Uterine smooth muscle cell (primary cell): ENCODE data around the gene PEG3. TPM values are rescaled to one million over a fixed set of nuclear protein-coding genes. Genes with fewer than 3 reads are reported as not detected.

ENCODE experiments used
- total RNA-seq: library from RNA; depleted of rRNA; stranded (reverse); fragments of >200 nt; gene quantifications from 2 replicates; pipeline ENCODE4 v1.2.3, GENCODE V29; 2014

The PEG3 gene
- total RNA-seq, result 1.9 and 3.9 TPM in 2 replicates

DNA sequence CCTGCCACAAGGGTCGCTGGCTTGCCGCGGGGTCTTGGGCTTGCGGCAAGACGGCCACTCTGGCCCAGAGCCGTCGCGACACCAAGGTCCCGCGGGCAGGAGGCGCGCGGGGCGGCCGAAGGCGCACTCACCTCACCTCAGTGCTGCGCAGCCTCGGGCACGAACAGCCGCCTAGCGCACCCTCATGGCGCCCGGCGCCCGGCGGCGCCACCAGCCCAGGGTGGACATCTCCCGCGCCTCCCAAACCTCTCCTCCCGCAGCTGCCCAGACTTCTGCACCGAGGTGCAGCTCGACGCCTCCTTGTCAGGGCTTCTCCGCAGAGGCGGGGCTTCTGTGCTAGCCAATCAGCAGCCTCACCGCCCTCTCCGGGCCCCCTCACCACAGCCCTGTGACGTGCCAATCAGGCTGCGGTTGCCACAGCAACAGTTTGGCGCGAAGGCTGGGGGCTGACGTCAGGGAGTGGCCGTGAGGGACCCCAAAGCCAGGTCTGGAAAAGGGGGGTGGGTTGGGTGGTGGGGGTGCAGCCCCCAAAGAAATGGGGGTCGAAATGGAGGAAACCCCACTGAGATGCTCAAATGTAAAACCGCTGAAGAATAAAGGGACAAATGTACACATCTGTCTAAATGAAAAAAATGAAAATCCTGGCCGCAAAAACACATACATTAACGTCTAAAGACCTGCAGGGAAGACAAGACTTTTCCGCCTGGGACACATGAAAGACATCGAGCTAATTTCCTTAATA lies at the start of gene PEG3, which contains the start of gene ZIM2:
PEG3 (minus strand) TSS at position 276 of the 742 bp plus-strand sequence. CDS start 16,071 bp downstream, outside the sequence.
ZIM2 (minus strand) TSS at position 276 of the 742 bp plus-strand sequence. CDS start 16,449 bp downstream, outside the sequence.

Other genes starting within 250 kb of the PEG3 start
- 7.4 and 8.7 TPM in 2 replicates for gene ZNF71, start 245.4 kb downstream of the PEG3 start, total RNA-seq
- 0.25 TPM in 1 of 2 replicates, not detected in the other for gene SMIM17, start 197.6 kb downstream of the PEG3 start, total RNA-seq
- gene ZNF835, start 169.0 kb downstream of the PEG3 start, total RNA-seq, result 0.44 and 2.6 TPM in 2 replicates
- gene ZIM2, start within 50 bp of the PEG3 start, total RNA-seq, result 0.12 TPM in 1 of 2 replicates, not detected in the other